ENCODE measurements around the gene LIPI. TPM values are rescaled to one million over a fixed set of nuclear protein-coding genes. Genes with fewer than 3 reads are reported as not detected.

Gene LIPI
- polyA plus RNA-seq, 1 donor from 2014 or later: not detected

DNA sequence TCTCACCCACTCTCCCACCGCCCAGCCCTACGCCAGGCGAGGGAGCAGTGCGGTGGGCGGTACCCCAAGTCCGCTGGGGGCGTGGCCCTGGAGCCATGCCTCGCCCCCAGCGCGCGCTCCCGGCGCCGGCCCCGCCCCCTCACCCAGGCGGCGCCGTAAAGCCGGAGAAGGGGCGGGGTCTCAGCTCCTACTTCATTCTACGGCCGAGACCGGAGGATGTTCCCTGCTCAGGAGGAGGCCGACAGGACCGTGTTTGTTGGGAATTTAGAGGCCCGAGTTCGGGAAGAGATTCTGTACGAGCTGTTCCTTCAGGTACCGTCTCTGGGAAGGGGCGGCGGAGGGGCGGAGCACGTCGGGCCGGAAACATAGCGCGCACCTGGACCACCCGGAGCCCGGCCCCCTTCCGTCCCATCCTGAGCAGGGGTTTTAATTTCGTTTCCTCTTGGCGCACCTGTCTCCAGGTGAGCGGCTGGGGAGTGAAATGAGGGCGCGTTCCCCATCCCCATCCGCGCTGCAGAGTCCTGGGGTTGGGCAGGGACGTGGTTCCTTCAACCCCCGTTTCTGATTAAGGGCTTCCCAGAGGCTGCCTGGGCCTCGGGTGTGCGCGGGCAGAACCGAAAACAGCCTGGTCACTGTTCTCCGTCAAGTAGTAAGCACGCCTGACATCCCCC is 5.4 kb upstream of the LIPI start, which contains the start of gene RBM11:
TSS of gene RBM11 (plus strand) at position 187 of the 671 bp plus-strand sequence. CDS start at position 217, 30 bp downstream.
- peak within 1 kb of the TSS; percentile 74 for H2AFZ ChIP-seq (ENCODE audit: low read depth, low read length)
- peak within 1 kb of the TSS; percentile 69 for H3K9ac ChIP-seq (ENCODE audit: low read length)
- H3K9me2 ChIP-seq (ENCODE audit: insufficient read depth, low read length): no peaks in the 10 kb centered on the region
- peak within 1 kb of the TSS; percentile 59 for H3K4me2 ChIP-seq (ENCODE audit: low read length)
- H3K4me3 ChIP-seq (ENCODE audit: low read length): peak within 1 kb of the TSS; percentile 86
- no peaks in the 10 kb centered on the region for H3F3A ChIP-seq (ENCODE audit: insufficient read depth, low read length, poor library complexity, severe bottlenecking)
- no peaks in the 10 kb centered on the region for H4K20me1 ChIP-seq (ENCODE audit: insufficient read depth)
- H3K9me3 ChIP-seq (ENCODE audit: low read length): no peaks in the 10 kb centered on the region
- H3K36me3 ChIP-seq (ENCODE audit: insufficient read depth, low read length): no peaks in the 10 kb centered on the region
- H3K27me3 ChIP-seq (ENCODE audit: insufficient read depth, low read depth, low read length): peaks cover 4% of the 10 kb centered on the region
- H3K79me2 ChIP-seq (replicated peaks; ENCODE audit: insufficient read depth, low read length): no peaks in the 10 kb centered on the region
- no peak for TF ChIP-seq REST (IDR thresholded peaks at IDR 0.05; ENCODE audit: borderline replicate concordance)
- no peak for TF ChIP-seq SMC3 (conservative IDR thresholded peaks at IDR 0.05; ENCODE audit: poor library complexity)
- TF ChIP-seq EP300 (conservative IDR thresholded peaks at IDR 0.05; ENCODE audit: poor library complexity, severe bottlenecking): peak; percentile 38
- TF ChIP-seq CTCF (IDR thresholded peaks at IDR 0.05; ENCODE audit: poor library complexity, severe bottlenecking): no peak
- no peak for TF ChIP-seq TAF1 (IDR thresholded peaks at IDR 0.05; ENCODE audit: low read depth)
- no peak for TF ChIP-seq RAD21 (conservative IDR thresholded peaks at IDR 0.05)
- TF ChIP-seq POLR2AphosphoS5 (IDR thresholded peaks at IDR 0.05): peak; percentile 37
- H3K27ac ChIP-seq (ENCODE audit: low read length): no peak within 1 kb of the TSS

DNA sequence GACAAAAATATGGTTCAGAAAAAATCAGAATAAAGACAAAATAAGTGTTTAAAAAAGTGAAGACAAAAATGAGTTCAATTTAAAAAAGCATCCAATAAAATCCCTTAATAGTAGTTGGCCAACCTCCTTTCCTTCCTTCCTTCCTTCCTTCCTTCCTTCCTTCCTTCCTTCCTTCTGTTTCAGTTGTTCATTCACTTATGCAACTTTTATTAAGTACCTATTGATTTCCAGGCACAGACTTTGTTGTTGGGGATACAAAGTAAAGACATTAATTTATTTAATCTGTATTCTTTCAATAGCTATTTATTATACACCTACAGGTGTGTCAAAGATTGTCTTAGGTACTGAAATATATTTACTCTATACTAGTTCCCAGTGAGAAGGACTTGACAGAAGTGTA is 2.4 kb upstream of the LIPI start:
- Histone ChIP-seq H3K9me3 (ENCODE audit: low read length) (no peaks in the 10 kb centered on the region), H3K9me2 (ENCODE audit: insufficient read depth, low read length) (no peaks in the 10 kb centered on the region), H3K79me2 (replicated peaks; ENCODE audit: insufficient read depth, low read length) (no peaks in the 10 kb centered on the region), H3K27ac (ENCODE audit: low read length) (no peak overlapping the region), H3K36me3 (ENCODE audit: insufficient read depth, low read length) (no peaks in the 10 kb centered on the region), H3F3A (ENCODE audit: insufficient read depth, low read length, poor library complexity, severe bottlenecking) (no peaks in the 10 kb centered on the region), H3K27me3 (ENCODE audit: insufficient read depth, low read depth, low read length) (peaks cover 4% of the 10 kb centered on the region), H3K9ac (ENCODE audit: low read length) (no peak overlapping the region), H2AFZ (ENCODE audit: low read depth, low read length) (no peak overlapping the region), H4K20me1 (ENCODE audit: insufficient read depth) (no peaks in the 10 kb centered on the region), H3K4me3 (ENCODE audit: low read length) (no peak overlapping the region), H3K4me2 (ENCODE audit: low read length) (no peak overlapping the region)
- TF ChIP-seq POLR2AphosphoS5 (IDR thresholded peaks at IDR 0.05) (no peak), SMC3 (conservative IDR thresholded peaks at IDR 0.05; ENCODE audit: poor library complexity) (no peak), EP300 (conservative IDR thresholded peaks at IDR 0.05; ENCODE audit: poor library complexity, severe bottlenecking) (no peak), MXI1 (conservative IDR thresholded peaks at IDR 0.05; ENCODE audit: poor library complexity, severe bottlenecking) (no peak), REST (IDR thresholded peaks at IDR 0.05; ENCODE audit: borderline replicate concordance) (no peak), RAD21 (conservative IDR thresholded peaks at IDR 0.05) (no peak)

Data from neural cell (in vitro differentiated cells).